ENCODE measurements around the gene GIT1. TPM values are rescaled to one million over a fixed set of nuclear protein-coding genes. Genes with fewer than 3 reads are reported as not detected.

Gene GIT1
- total RNA-seq, 2 experiments from 2014 or later, result 72.7 to 75.1 TPM

- Mint-ChIP-seq H3K36me3 (ENCODE audit: low read depth) (peaks cover 40% of the 10 kb centered on the region), H3K4me1 (ENCODE audit: low read depth) (peaks cover 17% of the 10 kb centered on the region), H3K4me3 (no peak overlapping the region), H3K27ac (no peak overlapping the region), H3K9me3 (ENCODE audit: insufficient read depth) (no peaks in the 10 kb centered on the region), H3K27me3 (ENCODE audit: low read depth) (no peaks in the 10 kb centered on the region)
- DNase-seq (no peak), ATAC-seq (no peak)
- ChIA-PET CTCF (interaction anchor here (0.7 to 3.1 kb wide), 5 partner anchors 15 to 63 kb away, joined by 3 to 10 read pairs (median 4); no protein-coding TSS in a partner anchor), POLR2A (interaction anchor here (0.7 to 1.2 kb wide), 2 partner anchors 9 to 40 kb away, joined by 3 read pairs; no protein-coding TSS in a partner anchor)
Observed at GRCh38 chr17:29576214-29577000, 13.0 kb downstream of the GIT1 start.

GRCh38 chr17:29575511-29576213, 13.8 kb downstream of the GIT1 start:
- CTCF ChIA-PET, result interaction anchor here (0.7 to 3.1 kb wide), 4 partner anchors 16 to 41 kb away, joined by 3 to 10 read pairs (median 5); no protein-coding TSS in a partner anchor
- no peaks in the 10 kb centered on the region for H3K27me3 Mint-ChIP-seq (ENCODE audit: low read depth)
- no peak overlapping the region for H3K27ac Mint-ChIP-seq
- H3K9me3 Mint-ChIP-seq (ENCODE audit: insufficient read depth), result no peaks in the 10 kb centered on the region
- POLR2A ChIA-PET, result interaction anchor here (0.7 kb wide), 1 partner anchor 41 kb away, joined by 3 read pairs; no protein-coding TSS in a partner anchor
- H3K36me3 Mint-ChIP-seq (ENCODE audit: low read depth), result peaks cover 45% of the 10 kb centered on the region
- DNase-seq (no peak), ATAC-seq (no peak)
- no peak overlapping the region for H3K4me3 Mint-ChIP-seq
- peaks cover 17% of the 10 kb centered on the region for H3K4me1 Mint-ChIP-seq (ENCODE audit: low read depth)

GRCh38 chr17:29574732-29575510, 14.5 kb downstream of the GIT1 start:
- Mint-ChIP-seq H3K4me1 (ENCODE audit: low read depth) (peaks cover 13% of the 10 kb centered on the region), H3K36me3 (ENCODE audit: low read depth) (peaks cover 42% of the 10 kb centered on the region), H3K27ac (no peak overlapping the region), H3K27me3 (ENCODE audit: low read depth) (no peaks in the 10 kb centered on the region), H3K9me3 (ENCODE audit: insufficient read depth) (no peaks in the 10 kb centered on the region), H3K4me3 (no peak overlapping the region)
- POLR2A ChIA-PET, result no interaction called here
- CTCF ChIA-PET, result interaction anchor here (3.1 to 10.9 kb wide), 2 partner anchors 17 to 42 kb away, joined by 10 to 99 read pairs; no protein-coding TSS in a partner anchor
- ATAC-seq (no peak), DNase-seq (no peak)

GRCh38 chr17:29573871-29574731, 15.3 kb downstream of the GIT1 start:
- ChIA-PET POLR2A (no interaction called here), CTCF (interaction anchor here (1.0 to 10.9 kb wide), 7 partner anchors 14 to 204 kb away, joined by 4 to 99 read pairs (median 7); partner anchors contain the start of gene ANKRD13B)
- DNase-seq, result no peak
- H3K36me3 Mint-ChIP-seq (ENCODE audit: low read depth), result peaks cover 40% of the 10 kb centered on the region
- H3K4me1 Mint-ChIP-seq (ENCODE audit: low read depth), result peaks cover 15% of the 10 kb centered on the region
- H3K27ac Mint-ChIP-seq, result no peak overlapping the region
- H3K27me3 Mint-ChIP-seq (ENCODE audit: low read depth), result no peaks in the 10 kb centered on the region
- no peaks in the 10 kb centered on the region for H3K9me3 Mint-ChIP-seq (ENCODE audit: insufficient read depth)
- no peak overlapping the region for H3K4me3 Mint-ChIP-seq
- ATAC-seq, result no peak

- ChIA-PET CTCF (interaction anchor here (0.9 to 10.9 kb wide), 7 partner anchors 15 to 204 kb away, joined by 3 to 99 read pairs (median 6); partner anchors contain the start of gene ANKRD13B), POLR2A (no interaction called here)
- Mint-ChIP-seq H3K9me3 (ENCODE audit: insufficient read depth) (no peaks in the 10 kb centered on the region), H3K4me3 (no peak overlapping the region), H3K27me3 (ENCODE audit: low read depth) (no peaks in the 10 kb centered on the region), H3K36me3 (ENCODE audit: low read depth) (peaks cover 38% of the 10 kb centered on the region), H3K4me1 (ENCODE audit: low read depth) (peaks cover 16% of the 10 kb centered on the region), H3K27ac (no peak overlapping the region)
- ATAC-seq, result no peak
- no peak for DNase-seq
Observed at GRCh38 chr17:29573558-29573869, 15.9 kb downstream of the GIT1 start.

- Mint-ChIP-seq H3K27me3 (ENCODE audit: low read depth) (no peaks in the 10 kb centered on the region), H3K4me3 (no peak overlapping the region), H3K36me3 (ENCODE audit: low read depth) (peaks cover 34% of the 10 kb centered on the region), H3K9me3 (ENCODE audit: insufficient read depth) (no peaks in the 10 kb centered on the region), H3K27ac (no peak overlapping the region), H3K4me1 (ENCODE audit: low read depth) (peaks cover 16% of the 10 kb centered on the region)
- ChIA-PET CTCF (interaction anchor here (0.9 to 10.9 kb wide), 8 partner anchors 16 to 203 kb away, joined by 3 to 99 read pairs (median 5); partner anchors contain the start of gene ANKRD13B), POLR2A (no interaction called here)
- DNase-seq, result peak; percentile 63
- ATAC-seq, result peak; percentile 31
Observed at GRCh38 chr17:29572691-29573557, 16.5 kb downstream of the GIT1 start.

- H3K27ac Mint-ChIP-seq, result no peak overlapping the region
- no peak overlapping the region for H3K4me3 Mint-ChIP-seq
- peaks cover 16% of the 10 kb centered on the region for H3K4me1 Mint-ChIP-seq (ENCODE audit: low read depth)
- ChIA-PET POLR2A (no interaction called here), CTCF (interaction anchor here (1.5 to 10.9 kb wide), 5 partner anchors 20 to 202 kb away, joined by 3 to 99 read pairs (median 5); partner anchors contain the start of gene ANKRD13B)
- H3K9me3 Mint-ChIP-seq (ENCODE audit: insufficient read depth), result no peaks in the 10 kb centered on the region
- DNase-seq (no peak), ATAC-seq (no peak)
- H3K27me3 Mint-ChIP-seq (ENCODE audit: low read depth), result no peaks in the 10 kb centered on the region
- H3K36me3 Mint-ChIP-seq (ENCODE audit: low read depth), result peaks cover 29% of the 10 kb centered on the region
Observed at GRCh38 chr17:29571883-29572681, 17.4 kb downstream of the GIT1 start.

GRCh38 chr17:29571486-29571882, 18.0 kb downstream of the GIT1 start:
- ATAC-seq (no peak), DNase-seq (no peak)
- Mint-ChIP-seq H3K9me3 (ENCODE audit: insufficient read depth) (no peaks in the 10 kb centered on the region), H3K27me3 (ENCODE audit: low read depth) (no peaks in the 10 kb centered on the region), H3K36me3 (ENCODE audit: low read depth) (peaks cover 29% of the 10 kb centered on the region), H3K27ac (no peak overlapping the region), H3K4me3 (no peak overlapping the region), H3K4me1 (ENCODE audit: low read depth) (peaks cover 16% of the 10 kb centered on the region)
- POLR2A ChIA-PET, result no interaction called here
- CTCF ChIA-PET, result interaction anchor here (1.6 to 10.9 kb wide), 4 partner anchors 21 to 202 kb away, joined by 3 to 99 read pairs (median 38); partner anchors contain the start of gene ANKRD13B

- ChIA-PET POLR2A (interaction anchor here (0.7 to 4.7 kb wide), 4 partner anchors 10 to 46 kb away, joined by 3 to 26 read pairs (median 4); partner anchors contain the start of genes ANKRD13B and GIT1), CTCF (interaction anchor here (1.5 to 10.9 kb wide), 5 partner anchors 11 to 201 kb away, joined by 4 to 99 read pairs (median 45); partner anchors contain the start of gene ANKRD13B)
- DNase-seq, result no peak
- Mint-ChIP-seq H3K4me3 (peak overlapping the region; percentile 9), H3K27ac (no peak overlapping the region), H3K4me1 (ENCODE audit: low read depth) (peaks cover 21% of the 10 kb centered on the region), H3K27me3 (ENCODE audit: low read depth) (no peaks in the 10 kb centered on the region), H3K9me3 (ENCODE audit: insufficient read depth) (no peaks in the 10 kb centered on the region), H3K36me3 (ENCODE audit: low read depth) (peaks cover 31% of the 10 kb centered on the region)
- no peak for ATAC-seq
Observed at GRCh38 chr17:29570521-29570920, 18.9 kb downstream of the GIT1 start.

All from activated CD8-positive, alpha-beta T cell treated with anti-CD3 and anti-CD28 coated beads, Interleukin-2, amount 10 ng/mL, durations not matched to agents 7 days and 5 days (primary cell).